ENCODE results near the gene FARS2. TPM values are rescaled to one million over a fixed set of nuclear protein-coding genes. Genes with fewer than 3 reads are reported as not detected.

The FARS2 gene
- total and polyA plus RNA-seq, 2 experiments from 2014 or later: 9.9 to 15.4 TPM

DNA sequence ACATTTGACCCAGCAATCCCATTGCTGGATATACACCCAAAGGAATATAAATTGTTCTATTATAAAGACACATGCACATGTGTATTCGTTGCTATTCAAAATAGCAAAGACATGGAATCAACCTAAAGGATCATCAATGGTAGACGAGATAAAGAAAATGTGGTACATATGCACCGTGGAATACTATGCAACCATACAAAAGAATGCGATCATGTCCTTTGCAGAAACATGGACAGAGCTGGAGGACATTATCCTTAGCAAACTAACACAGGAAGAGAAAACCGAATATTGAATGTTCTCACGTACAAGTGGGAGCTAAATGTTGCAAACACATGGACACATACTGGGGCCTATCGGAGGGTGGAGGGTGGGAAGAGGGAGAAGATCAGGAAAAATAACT is 405.4 kb downstream of the FARS2 start:
- H3K79me2 ChIP-seq: no peaks in the 10 kb centered on the region
- no peaks in the 10 kb centered on the region for H3K4me1 ChIP-seq (ENCODE audit: insufficient read depth)
- no peak overlapping the region for H3K4me3 ChIP-seq
- TF ChIP-seq, protein P1, sequence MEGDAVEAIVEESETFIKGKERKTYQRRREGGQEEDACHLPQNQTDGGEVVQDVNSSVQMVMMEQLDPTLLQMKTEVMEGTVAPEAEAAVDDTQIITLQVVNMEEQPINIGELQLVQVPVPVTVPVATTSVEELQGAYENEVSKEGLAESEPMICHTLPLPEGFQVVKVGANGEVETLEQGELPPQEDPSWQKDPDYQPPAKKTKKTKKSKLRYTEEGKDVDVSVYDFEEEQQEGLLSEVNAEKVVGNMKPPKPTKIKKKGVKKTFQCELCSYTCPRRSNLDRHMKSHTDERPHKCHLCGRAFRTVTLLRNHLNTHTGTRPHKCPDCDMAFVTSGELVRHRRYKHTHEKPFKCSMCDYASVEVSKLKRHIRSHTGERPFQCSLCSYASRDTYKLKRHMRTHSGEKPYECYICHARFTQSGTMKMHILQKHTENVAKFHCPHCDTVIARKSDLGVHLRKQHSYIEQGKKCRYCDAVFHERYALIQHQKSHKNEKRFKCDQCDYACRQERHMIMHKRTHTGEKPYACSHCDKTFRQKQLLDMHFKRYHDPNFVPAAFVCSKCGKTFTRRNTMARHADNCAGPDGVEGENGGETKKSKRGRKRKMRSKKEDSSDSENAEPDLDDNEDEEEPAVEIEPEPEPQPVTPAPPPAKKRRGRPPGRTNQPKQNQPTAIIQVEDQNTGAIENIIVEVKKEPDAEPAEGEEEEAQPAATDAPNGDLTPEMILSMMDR (IDR thresholded peaks at IDR 0.05; ENCODE audit: poor library complexity): no peak
- TF ChIP-seq EZH2phosphoT487 (IDR thresholded peaks at IDR 0.05; ENCODE audit: low read depth, severe bottlenecking, unreplicated experiment): no peak
- no peak for TF ChIP-seq EZH2 (IDR thresholded peaks at IDR 0.05; ENCODE audit: borderline replicate concordance)
- H3K36me3 ChIP-seq (replicated peaks; ENCODE audit: insufficient read depth, low read depth): no peaks in the 10 kb centered on the region
- H4K20me1 ChIP-seq (ENCODE audit: insufficient read depth, poor library complexity, severe bottlenecking): no peaks in the 10 kb centered on the region
- no peak overlapping the region for H3K4me2 ChIP-seq
- no peaks in the 10 kb centered on the region for H3K27me3 ChIP-seq
- H2AFZ ChIP-seq: no peak overlapping the region
- H3K9me3 ChIP-seq (ENCODE audit: low read depth): no peaks in the 10 kb centered on the region
- no peaks in the 10 kb centered on the region for H3K9me2 ChIP-seq (replicated peaks; ENCODE audit: insufficient read depth)
- WGBS (ENCODE audit: low lambda C conversion rate, missing lambda C conversion rate): 83% methylated on average over 7 of the region's 7 CpGs
- no peak overlapping the region for H3K27ac ChIP-seq
- no peak for DNase-seq (ENCODE audit: low spot score)

DNA sequence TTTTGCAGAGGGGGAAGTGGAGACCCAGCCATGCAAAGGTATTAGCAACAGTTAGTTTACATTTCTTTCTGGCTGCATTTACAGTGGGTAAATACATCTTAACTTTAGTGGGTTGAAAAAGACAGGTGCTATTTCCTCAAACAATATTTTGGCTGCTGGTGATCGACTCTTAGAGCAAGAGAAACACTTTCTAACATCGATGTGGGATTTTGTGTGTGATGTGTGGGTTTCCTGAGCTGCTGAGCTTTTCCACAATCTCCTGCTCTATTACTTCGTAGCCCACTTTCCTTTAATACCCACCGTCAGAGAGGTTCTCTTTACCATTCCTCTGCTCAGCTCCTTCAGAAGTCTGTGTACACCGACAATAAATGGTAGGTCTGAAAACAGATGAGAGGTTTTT is 406.4 kb downstream of the FARS2 start:
- H3K27ac ChIP-seq: no peak overlapping the region
- no peaks in the 10 kb centered on the region for H3K27me3 ChIP-seq
- H3K4me1 ChIP-seq (ENCODE audit: insufficient read depth): no peaks in the 10 kb centered on the region
- H3K36me3 ChIP-seq (replicated peaks; ENCODE audit: insufficient read depth, low read depth): no peaks in the 10 kb centered on the region
- DNase-seq (ENCODE audit: low spot score): no peak
- no peaks in the 10 kb centered on the region for H3K9me3 ChIP-seq (ENCODE audit: low read depth)
- no peak overlapping the region for H3K4me2 ChIP-seq
- no peak overlapping the region for H2AFZ ChIP-seq
- no peak overlapping the region for H3K4me3 ChIP-seq
- no peaks in the 10 kb centered on the region for H3K79me2 ChIP-seq
- H3K9me2 ChIP-seq (replicated peaks; ENCODE audit: insufficient read depth): no peaks in the 10 kb centered on the region
- TF ChIP-seq EZH2phosphoT487 (IDR thresholded peaks at IDR 0.05; ENCODE audit: low read depth, severe bottlenecking, unreplicated experiment) (no peak), EZH2 (IDR thresholded peaks at IDR 0.05; ENCODE audit: borderline replicate concordance) (no peak)
- TF ChIP-seq, protein P1 (IDR thresholded peaks at IDR 0.05; ENCODE audit: poor library complexity): no peak
- 71% methylated on average over 5 of the region's 5 CpGs for WGBS (ENCODE audit: low lambda C conversion rate, missing lambda C conversion rate)
- H4K20me1 ChIP-seq (ENCODE audit: insufficient read depth, poor library complexity, severe bottlenecking): no peaks in the 10 kb centered on the region

- Histone ChIP-seq H3K9me2 (replicated peaks; ENCODE audit: insufficient read depth) (no peaks in the 10 kb centered on the region), H2AFZ (no peak overlapping the region), H3K4me1 (ENCODE audit: insufficient read depth) (no peaks in the 10 kb centered on the region), H3K4me2 (no peak overlapping the region), H4K20me1 (ENCODE audit: insufficient read depth, poor library complexity, severe bottlenecking) (no peaks in the 10 kb centered on the region), H3K27me3 (no peaks in the 10 kb centered on the region), H3K79me2 (no peaks in the 10 kb centered on the region), H3K4me3 (no peak overlapping the region), H3K9me3 (ENCODE audit: low read depth) (no peaks in the 10 kb centered on the region), H3K27ac (no peak overlapping the region), H3K36me3 (replicated peaks; ENCODE audit: insufficient read depth, low read depth) (no peaks in the 10 kb centered on the region)
- no peak for DNase-seq (ENCODE audit: low spot score)
- 92% methylated on average over 2 of the region's 2 CpGs for WGBS (ENCODE audit: low lambda C conversion rate, missing lambda C conversion rate)
- no peak for TF ChIP-seq EZH2 (IDR thresholded peaks at IDR 0.05; ENCODE audit: borderline replicate concordance)
- TF ChIP-seq EZH2phosphoT487 (IDR thresholded peaks at IDR 0.05; ENCODE audit: low read depth, severe bottlenecking, unreplicated experiment): no peak
- TF ChIP-seq, protein P1 (IDR thresholded peaks at IDR 0.05; ENCODE audit: poor library complexity): no peak
Observed at GRCh38 chr6:5670381-5670780, 409.1 kb downstream of the FARS2 start.

All from hepatocyte (in vitro differentiated cells).